OCI-M2 (cell line): ENCODE measurements around the gene TNIP3.
A peak's percentile ranks its signal among the peaks of the same experiment; 100 is the strongest.
"Not testable (repeated sequence)": the region's sequence is repeated elsewhere in the genome, so short reads cannot be mapped to it uniquely, and the experiment has no call there.

Source experiments
- DNase-seq: peaks from one replicate; lab custom pipeline; 2025; ENCODE audit not compliant: unreplicated experiment; lab: John Stamatoyannopoulos, UW

TNIP3 gene, protein sequence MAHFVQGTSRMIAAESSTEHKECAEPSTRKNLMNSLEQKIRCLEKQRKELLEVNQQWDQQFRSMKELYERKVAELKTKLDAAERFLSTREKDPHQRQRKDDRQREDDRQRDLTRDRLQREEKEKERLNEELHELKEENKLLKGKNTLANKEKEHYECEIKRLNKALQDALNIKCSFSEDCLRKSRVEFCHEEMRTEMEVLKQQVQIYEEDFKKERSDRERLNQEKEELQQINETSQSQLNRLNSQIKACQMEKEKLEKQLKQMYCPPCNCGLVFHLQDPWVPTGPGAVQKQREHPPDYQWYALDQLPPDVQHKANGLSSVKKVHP

DNA sequence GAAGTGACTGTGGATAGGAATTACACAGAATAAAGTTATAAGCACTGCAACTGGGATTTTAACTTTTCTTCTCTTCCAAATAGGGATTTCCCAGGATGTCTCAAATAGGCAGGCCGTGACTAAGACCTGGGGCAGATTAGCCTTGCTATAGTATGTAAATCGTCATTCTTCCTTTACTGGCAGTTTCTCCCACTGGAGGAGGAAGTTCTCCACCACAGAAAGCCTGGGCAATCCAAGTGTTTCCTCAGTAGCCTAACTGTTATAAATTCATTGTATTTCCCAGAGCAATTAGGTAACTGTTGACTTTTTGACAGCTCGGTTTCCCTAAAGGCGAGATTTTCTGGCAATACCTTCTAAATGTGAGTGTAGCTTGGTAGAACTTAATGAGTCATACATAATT lies at the start of gene TNIP3:
Gene TNIP3 (minus strand): TSS at position 31 of the 400 bp plus-strand sequence. CDS start 196 bp downstream, outside the sequence.
- DNase-seq = no peak

GRCh38 chr4:121212806-121213205 lies 48.7 kb upstream of the TNIP3 start:
- no peak for DNase-seq

- DNase-seq = no peak
Measured at GRCh38 chr4:121209171-121209570, 45.0 kb upstream of the TNIP3 start.

DNA sequence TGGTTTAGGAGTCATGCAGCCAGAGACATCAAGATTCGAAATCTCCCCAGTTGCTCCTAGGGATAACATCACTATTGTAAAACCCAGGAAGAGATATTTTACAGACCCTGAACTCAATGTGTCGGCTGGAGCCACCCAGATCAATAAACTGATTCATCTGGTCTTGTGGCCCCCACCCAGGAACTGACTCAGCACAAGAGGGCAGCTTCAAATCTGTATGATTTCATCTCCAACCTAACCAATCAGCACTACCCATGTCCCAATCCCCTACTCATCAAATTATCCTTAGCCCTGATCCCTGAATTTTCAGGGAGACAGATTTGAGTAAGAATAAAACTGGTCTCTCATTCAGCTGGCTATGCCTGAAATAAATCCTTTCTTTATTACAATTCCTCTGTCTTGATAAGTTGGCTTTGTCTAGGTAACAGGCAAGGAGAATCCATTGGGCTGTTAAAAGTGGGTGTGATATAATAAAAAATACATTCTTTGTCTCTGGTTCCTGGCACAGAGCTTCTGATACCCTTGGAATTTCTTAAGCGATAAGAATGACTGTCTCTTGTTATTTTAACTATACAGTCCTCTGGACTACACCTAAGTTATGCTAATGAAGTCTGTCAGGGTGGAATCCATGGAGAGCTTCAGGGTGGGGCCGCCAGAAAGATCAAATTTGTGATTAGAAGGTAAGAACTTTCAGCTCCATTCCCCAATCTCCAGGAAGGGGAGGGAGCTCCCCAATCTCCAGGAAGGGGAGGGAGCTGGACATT lies 44.3 kb upstream of the TNIP3 start:
- no peak for DNase-seq

DNA sequence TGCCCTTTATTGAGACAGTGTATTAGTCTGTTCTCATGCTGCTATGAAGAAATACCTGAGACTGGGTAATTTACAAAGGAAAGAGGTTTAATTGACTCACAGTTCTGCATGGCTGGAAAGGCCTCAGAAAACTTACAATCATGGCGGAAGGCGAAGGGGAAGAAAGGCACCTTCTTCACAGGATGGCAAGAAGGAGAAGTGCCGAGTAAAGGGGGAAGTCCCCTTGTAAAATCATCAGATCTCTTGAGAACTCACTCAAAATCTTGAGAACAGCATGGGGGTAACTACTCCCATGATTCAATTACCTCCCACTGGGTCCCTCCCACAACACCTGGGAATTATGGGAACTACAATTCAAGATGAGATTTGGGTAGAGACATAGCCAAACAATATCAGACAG lies 41.7 kb upstream of the TNIP3 start:
- not testable (repeated sequence) for DNase-seq

- DNase-seq = no peak
Measured at GRCh38 chr4:121200795-121201472, 36.8 kb upstream of the TNIP3 start.

DNA sequence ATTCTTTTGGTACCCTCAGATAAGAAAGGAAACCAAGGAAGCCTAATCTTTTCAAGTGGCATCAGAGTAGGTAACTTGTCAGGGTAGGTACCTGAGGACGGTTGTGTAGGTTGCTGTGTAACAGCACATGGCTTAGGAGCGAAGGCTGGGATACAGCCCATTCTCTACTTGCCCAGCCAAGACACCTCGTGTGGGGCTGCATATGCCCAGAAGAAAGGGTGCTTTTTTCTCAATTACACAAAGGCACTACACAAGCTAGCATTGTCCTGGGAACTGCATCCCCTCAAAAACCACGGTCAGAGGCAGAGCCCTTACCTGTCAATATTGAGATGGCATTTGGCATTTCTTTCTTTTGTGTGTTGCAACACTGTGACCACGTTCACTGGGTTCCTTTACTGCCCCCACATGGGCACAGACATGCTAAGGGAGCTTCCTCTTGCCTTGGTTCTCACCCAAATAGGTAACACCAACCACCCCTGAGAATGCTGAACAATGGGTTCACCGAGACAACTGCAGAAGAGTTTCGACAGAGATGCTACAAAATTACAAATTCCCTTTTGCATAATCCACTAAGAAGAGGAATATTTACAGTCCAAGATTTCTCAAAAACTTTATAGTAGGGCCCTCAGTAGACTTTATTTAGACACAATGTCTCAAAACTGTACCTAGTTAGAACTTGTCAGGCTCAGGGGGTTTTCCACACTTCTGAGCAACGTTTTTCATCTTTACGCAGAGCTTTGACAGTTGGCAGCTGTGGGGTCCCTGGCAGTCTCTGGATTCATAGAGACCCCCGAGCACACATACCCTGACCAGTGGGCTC lies 35.8 kb upstream of the TNIP3 start:
- no peak for DNase-seq

DNA sequence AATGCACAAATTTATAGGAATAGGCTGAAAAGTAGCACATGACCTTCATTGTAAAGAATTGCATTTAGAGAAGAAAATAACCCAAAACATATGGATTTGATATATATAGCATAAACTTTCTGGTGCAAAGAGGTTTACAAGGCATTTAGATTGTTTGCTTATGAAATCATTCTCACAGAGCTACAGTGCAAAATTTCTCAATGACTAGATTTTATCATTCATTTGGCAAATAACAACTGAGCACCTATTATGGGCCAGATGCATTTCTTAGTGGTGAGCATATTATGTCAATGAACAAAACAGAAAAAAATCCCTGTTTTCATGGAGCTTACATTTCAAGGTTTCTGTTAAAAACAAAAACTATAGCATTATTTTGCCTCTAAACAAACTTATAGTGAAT lies 34.1 kb upstream of the TNIP3 start:
- no peak for DNase-seq

- DNase-seq = no peak
Measured at GRCh38 chr4:121195649-121196048, 31.5 kb upstream of the TNIP3 start.

DNA sequence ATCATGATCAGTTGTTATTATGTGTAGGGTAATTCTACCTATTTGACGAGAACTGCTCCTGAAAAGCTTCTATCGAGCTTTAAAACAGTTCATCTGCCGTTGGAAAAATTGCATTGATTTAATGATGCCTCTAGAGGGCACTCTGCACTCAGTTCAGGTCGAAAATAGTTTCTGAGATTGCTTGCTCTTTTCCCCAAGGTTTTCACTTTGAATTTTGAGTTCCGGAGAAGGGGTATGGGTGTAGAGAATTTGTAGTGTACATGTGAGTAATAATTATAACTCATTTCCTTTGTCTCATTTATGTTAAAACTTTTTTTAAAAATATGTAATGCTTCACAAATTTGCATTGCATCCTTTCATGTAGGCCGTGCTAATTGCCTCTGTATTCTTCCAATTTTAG lies 28.4 kb upstream of the TNIP3 start:
- DNase-seq = peak; percentile 5

DNA sequence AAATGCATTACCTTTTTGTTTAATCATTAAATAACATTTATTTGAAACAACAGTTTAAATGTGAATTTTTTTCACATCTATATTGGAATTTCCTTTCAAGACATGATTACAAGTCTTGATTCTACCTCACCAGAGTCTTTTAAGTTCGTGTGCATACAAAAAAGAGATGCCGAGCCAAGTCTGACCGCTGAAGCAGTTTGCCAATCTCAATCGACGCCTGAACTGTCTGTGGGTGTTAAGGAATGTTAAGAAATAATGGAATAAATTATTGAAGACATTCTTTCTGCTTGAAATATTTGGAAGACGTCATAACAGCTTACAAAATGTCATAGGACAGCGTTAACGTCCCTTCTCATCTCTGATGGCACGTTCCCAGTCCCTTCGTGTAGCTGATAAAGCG lies 27.9 kb upstream of the TNIP3 start:
- DNase-seq = no peak

DNA sequence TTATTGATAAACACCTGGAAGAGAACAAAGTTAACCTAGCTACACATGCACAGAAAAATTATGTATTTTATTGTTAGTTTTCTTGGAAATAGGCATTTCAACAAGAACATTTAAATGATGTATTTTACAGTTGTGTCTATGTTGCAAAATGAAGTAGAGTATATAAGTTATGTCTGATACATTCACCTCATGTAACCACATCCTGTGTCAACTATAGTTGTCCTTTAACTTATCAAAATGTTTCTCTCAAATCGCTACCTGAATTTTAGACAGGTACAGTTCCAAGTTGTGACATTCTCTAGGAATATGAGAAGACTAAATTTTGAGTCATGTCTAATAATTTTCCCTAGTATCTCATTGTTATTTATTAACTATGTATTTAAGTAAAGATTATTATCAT lies 27.2 kb upstream of the TNIP3 start:
- DNase-seq = no peak

GRCh38 chr4:121190389-121190788 lies 26.3 kb upstream of the TNIP3 start:
- DNase-seq = no peak

DNA sequence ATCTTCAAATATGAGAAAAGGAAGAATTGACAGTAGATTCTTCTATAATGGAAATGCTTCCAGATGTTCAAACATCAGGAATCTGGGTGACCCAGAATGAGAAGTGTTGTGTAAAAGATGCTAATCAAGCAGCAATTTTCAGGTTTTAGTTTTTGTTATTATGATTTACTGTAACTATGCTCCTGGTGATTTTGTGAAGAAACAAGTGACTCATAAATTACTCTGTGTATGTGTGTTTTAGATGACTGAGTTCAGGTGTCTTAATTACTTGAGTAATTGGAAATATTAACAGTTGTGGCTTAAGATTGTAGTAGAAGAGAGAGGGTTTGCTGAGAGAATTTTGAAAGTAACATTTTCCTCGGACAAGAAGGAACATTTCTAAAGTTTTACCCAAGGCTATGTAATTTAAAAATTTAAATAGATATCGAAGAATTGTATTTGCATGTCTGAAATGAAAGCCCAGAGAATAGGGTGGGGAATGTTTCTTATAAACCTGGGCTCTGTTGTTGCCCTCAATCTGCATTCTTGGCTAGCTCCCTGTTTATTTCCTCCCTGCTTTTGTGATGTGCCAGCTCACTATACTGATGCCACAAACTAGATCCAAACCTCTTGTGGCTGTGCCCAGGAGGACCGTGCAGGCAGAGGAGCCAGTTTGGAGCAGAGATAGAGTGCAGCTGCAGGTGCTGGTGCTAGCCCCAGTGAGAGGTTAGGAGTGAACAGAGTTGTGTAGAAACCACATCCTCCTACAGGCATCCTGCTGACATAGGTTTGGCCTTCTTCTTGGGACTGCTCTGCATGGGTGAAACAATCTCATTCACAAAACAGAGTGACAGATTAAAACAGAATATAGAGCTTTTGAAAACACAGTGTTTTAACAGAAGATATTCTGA lies 25.4 kb upstream of the TNIP3 start:
- DNase-seq = no peak

GRCh38 chr4:121187206-121187605 lies 23.1 kb upstream of the TNIP3 start:
- DNase-seq = no peak

DNA sequence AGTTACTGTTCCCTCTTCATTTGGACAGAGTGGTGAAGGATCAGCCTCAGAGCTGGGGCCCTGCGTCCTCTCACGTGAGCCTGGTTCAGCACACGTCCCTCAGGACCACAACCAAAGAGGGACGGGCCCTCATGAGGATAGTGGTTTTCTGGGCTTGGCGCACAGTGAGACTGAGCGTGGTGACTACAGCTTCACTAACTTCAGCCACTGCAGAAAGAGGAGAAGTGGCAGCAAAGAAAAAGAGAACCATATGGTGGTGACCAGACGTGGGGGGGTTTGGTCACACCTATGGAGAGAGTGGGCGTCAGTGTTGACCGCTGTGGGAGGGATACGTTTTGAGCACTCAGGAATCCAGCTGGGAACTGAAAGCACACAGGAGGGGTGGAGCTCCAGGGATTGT lies 21.8 kb upstream of the TNIP3 start:
- no peak for DNase-seq

GRCh38 chr4:121183989-121184388 lies 19.9 kb upstream of the TNIP3 start:
- no peak for DNase-seq

DNA sequence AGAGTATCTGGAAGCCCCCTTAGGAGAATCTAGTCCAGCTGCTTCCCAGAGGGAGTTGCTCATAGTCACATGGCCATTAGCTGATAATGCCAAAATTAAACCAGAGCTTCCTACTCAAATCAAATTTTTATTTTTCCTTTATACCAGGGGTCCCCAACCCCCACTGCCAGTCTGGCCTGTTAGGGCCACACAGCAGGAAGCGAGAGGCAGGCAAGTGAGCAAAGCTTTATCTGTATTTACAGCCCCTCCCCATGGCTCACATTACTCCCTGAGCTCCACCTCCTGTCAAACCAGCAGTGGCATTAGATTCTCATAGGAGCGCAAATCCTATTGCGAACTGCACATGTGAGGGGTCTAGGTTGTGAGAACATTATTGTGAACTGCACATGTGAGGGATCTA lies 19.2 kb upstream of the TNIP3 start:
- no peak for DNase-seq

DNA sequence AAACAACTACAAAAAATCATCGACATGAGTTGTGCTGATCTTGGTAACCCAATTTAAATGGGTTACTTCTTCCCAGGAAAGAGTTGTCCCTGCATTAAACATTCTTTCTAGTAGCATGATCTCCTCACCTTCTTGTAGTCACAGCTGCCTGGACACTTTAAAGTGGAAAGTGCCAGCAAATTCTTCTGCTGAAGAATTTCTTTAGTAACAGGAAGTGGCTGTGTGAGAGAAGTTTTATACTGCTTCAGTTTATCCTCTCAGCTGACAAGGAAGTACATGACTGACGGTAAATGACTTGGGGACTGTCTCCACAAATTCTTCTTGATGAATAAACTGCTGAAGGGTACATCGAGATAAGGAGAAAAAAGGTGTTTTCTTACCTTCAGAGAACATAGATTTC lies 18.2 kb upstream of the TNIP3 start:
- DNase-seq = no peak

DNA sequence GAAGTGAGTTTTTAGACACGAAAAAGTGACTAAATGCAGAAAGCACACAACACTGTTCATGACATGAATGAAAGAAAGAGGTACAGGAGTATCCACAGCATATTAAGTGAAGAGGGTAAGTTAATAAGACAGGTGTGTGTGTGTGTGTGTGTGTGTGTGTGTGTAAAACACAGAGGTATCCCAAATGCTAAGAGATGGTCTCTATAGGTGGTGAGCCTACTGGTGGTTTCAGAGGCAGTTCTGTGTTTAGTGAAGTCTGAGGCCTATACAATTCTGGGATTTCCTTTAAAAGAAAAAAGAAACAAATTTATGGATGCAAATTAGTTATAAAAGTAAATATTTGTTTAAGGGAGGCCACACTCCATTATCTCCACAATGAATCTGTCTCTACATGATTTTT lies 17.4 kb upstream of the TNIP3 start:
- no peak for DNase-seq
